CD4-positive, alpha-beta T cell treated with Interleukin-21 for 1 hour (primary cell): ENCODE results near the gene CDH20.

Source experiments
- DNase-seq: peaks from one replicate; pipeline ENCODE4 v3.0.0-alpha.2; 2020

The CDH20 gene

DNA sequence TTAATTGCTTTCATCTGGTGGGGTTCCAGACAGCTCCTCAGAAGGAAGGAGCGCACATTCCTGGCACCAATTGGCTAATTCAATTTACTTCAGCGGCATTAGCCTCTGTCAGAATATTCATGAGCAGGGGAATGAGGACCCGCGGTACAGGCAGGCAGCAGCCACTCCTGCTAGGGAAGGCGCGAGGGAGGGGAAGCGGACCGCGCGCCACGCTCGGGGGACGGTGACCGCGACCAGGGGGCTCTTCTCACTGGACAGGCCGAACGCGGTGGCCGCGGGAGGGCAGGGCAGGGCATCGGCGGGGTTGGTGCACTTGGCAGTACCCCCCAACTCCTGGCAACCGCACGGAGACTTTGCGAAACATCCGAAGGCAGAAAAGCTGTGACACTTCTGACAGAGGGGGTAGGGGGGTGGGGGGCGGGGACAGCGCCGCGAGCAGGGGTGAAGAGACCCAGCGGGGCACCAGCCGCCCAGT is at the start of gene CDH20:
Gene CDH20 (plus strand): TSS at position 160 of the 475 bp plus-strand sequence.
- no peak for DNase-seq

DNA sequence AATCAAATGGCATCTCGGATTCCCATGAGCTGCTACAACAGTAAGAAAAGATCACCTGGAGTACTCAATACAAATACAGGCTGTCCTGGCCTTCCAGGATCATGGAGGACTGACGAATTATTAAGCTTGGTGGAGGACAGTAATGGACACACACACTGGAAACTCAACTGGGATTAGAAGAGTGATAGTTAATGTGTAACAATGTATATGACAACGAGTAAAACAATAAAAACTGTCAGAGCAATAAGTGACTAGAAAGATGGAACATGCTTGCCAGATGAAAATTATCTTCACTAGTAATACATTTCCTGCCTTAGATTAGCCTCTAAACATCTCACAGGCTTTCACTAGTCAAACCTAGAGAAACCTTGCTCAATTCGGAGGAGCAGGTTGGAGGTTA is 49.2 kb upstream of the CDH20 start:
- DNase-seq = no peak

DNA sequence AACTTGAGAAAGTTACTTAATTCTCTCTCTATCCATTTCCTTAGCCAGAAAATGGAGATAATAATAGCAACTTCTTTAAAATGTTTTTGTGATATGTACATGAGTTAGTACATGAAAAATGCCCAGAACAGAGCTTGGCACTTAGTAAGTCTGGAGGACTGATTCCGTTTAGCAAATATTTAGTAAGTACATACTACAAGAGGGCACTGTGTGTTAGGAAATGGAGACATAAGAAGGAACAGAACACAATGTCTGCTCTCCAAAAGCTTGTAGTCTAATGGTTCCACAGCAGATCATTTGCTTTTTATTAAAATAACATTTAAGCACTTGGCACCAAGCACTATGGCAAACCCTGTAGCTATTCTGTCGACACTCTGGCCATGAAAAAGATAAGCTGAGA is 47.5 kb upstream of the CDH20 start:
- DNase-seq = no peak

DNA sequence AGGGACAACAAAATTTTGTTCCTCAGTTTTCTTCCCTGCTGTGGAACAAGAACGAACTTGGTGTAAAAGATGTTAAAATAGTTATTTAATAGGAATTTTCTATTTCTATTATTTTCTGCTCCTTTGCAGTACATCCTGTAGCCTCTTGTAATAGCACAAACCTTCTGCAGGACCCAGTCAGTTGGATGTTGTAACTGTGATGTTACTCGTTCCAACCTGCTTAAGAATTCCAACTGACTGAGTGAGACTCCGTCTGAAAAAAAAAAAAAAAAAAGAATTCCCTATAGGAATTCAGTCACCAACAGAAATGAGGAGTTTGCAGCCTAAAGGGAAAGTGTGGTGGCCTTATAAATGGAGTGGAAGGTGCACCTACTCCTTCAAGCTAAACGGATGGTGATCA is 46.4 kb upstream of the CDH20 start:
- no peak for DNase-seq

DNA sequence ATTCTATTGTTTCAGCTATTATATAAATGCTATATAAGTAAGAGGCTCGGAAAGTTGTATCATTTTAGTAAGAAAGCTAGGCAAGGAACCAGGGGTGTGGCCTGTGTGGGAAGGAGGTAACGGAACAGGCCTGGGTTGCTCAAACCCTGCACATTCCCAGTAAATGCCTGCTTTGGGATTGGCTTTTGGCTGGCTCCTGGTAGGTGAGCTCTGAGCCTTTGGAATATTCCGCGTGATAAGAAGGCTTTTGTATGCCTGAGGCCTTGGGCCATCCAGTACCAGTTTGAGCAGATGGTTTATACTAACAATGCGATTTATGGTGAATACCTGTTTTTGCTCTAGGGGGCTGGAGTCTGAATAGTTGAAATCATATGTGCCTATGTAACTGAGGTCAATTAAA is 42.6 kb upstream of the CDH20 start:
- DNase-seq = no peak

DNA sequence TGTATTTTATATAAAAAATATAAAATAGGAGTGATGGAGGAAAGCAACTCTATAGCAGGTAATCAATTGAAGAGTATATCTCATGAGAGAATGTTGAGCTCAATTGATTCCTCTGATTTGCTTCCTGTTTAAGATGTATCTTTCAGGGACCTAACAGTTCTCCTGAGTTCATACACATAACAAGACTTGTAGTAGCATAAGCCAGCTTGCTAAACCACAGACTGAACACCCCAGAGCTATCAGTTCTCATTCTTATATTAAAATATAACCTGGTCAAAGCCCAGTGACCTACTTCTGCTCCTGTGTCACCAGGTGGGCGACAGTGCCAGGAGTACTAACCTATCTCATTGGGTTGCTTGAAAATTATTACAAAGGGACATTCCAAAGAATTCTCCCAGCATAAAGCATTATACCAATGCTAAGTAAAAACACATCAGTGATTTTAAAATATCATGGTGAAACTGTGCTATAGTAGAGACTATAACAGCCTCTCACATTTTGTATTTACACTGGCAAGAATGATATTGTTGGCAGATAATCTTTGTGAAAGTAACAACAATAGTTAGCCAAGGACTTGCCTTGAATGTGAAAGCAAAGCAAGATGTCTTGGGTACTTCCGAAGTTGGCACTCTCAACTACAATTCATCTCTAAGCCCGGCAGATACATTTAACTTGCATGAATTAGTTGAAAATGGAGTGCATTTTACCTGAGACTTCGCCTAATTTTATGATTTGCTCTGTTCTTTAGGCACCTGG is 40.8 kb upstream of the CDH20 start:
- no peak for DNase-seq

DNA sequence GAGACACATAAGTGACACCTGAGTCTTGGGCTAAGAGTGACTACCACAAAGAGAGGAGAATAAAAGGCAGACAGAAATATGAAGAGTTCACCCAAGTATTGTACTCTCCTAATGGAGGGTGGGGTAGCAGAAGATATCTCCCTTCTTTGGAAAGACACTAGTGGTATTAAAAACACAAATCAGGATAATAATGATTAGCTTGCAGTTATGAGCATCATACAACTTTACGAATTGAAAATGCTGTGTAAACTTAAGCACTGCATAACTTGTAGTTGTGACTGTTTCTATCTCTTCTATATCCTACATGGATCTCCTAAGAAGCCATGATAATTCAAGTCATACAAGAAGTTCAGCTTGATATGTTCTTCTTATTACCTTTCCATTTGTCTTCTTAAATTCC is 38.1 kb upstream of the CDH20 start:
- no peak for DNase-seq

DNA sequence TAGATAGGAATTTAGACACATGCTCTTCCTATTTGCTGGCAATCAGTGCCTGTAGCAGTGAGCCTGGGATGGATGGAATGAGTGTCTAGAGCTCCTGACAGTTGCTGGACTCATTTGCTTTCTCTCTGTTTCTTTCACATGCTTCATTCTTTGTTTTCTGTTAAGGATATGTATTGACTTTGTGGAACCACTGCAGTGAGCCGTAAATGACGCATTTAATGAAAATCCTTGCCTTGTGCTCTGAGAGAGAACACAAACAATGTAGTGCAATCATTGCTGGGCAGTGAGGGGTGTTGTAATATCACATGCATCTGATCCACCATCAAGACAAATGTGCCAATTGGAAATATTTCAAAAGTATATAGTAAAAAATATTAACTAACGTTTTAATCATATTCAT is 25.2 kb upstream of the CDH20 start:
- DNase-seq = no peak

DNA sequence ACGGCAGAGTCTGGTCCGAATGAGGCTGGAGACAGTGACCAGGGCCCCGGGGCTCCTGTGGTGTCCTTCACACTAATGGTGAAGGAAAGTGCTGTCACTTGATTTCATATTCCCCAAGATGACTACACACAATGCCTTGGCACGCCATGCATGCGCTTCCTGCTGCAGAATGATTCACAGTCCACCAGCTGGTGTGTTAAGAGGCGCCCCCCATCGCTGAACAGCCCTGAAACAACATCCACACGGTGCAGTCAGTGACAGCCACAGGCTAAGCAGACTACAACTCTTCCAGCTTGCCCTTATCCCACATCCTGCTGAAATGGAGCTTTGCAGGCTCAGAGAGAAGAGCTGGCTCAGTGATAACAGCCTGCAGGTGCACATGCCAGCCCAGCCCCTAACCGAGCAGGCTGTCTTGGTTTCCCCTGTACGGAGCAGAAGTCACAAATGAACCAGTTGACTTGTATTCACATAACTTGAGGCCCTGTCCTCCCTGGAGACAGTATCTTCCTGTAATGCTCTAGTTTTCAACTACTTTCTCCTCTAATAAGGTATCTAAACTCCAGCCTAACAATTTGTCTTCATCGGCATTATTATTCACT is 24.3 kb upstream of the CDH20 start:
- no peak for DNase-seq

DNA sequence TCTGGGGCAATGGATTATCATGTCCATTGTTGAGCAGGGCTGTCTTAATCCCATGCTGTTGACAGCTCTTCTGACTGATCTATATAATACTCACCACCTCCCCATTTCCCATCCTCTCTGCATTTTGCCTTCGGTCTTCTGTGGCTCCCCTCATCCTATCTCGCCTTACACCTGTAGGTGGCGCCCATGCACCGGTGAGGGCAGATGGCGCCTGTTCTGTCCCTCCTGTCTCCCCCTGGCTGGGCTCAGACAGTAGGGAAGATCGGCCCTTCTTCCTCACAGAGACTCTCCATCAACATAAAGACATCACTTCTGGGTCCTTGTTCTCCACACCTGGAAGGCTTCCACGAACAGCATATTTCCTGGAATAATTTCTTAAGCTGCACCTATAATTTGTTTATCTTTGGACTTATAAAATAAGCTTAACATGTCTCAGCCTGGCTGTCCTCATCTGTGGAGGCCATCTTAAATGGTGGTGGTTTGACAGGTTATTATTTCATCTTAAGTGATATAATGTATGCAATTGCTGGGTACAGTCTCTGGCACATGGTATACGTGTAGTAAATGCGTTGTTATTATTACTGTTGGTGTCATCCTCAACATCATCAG is 10.9 kb upstream of the CDH20 start:
- no peak for DNase-seq

DNA sequence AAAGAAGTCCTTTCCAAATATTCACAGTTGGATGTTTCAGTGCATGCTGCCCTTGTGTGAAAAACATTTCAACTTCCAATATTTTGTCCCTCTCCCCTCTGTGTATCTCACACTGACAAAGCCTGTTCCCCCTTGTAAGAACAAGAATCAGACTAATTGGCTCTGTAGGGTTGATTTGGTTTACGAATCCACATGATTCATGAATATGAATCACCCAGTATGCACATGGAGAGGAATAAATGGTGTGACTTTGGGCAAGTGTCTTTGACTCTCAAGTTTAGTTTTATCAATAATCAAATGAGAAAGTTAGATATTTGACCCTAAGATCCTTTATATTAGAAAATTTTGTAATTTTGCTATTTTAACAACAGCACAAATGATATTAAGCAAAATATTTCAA is 9.3 kb upstream of the CDH20 start:
- no peak for DNase-seq

DNA sequence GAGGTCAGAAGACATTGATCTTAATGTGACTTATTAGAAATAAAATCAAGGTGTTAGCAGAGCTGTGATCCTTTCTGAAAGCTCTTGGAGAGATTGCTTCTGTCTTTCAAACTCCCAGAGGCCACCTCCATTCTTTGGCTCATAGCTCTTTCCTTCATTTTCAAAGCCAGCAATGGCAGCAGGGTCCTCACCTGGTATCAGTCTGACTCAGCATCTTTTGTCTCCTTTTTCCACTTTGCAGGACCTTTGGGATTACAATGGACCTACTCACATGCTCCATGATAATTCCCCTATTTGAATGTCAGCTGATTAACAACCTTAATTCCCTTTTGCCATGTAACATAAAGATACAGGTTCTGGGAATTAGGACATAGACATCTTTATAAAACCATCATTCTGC is 6.8 kb upstream of the CDH20 start:
- DNase-seq = no peak

DNA sequence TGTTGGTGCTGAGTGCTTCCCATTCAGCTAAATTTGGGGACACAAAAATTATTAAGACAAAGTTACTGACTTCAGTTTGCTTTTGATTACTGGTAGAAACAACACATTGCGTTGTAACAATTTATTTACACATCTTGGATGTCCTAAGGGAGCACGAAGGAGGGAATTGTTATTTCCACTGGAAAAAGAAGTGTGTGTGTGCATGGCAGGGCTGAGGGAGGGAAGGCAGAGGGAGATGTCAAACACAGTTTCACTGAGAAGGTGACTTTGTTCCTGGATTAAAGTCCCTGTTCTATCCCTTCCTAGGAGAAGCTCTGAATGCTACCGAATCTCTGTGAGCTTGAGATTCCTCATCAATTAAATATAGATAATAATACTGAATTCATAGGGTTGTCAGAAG is 3.8 kb upstream of the CDH20 start:
- no peak for DNase-seq

DNA sequence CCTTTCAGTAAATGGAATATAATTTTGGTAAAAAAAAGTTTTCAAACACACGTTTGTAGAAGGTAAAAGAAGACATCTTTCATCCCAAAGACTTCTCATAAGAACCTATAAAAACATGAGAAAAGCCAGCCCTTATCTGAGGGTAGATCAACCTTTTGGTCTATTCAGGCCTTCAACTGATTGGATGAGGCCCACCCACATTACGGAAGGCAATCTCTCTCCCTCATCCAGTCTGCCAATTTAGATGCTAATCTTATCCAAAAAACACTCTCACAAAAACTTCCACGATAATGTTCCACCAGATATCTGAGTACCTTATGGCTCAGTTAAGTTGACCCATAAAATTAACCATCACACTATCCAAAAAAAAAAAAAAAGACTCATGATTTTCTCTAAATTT is 2.2 kb upstream of the CDH20 start:
- no peak for DNase-seq

DNA sequence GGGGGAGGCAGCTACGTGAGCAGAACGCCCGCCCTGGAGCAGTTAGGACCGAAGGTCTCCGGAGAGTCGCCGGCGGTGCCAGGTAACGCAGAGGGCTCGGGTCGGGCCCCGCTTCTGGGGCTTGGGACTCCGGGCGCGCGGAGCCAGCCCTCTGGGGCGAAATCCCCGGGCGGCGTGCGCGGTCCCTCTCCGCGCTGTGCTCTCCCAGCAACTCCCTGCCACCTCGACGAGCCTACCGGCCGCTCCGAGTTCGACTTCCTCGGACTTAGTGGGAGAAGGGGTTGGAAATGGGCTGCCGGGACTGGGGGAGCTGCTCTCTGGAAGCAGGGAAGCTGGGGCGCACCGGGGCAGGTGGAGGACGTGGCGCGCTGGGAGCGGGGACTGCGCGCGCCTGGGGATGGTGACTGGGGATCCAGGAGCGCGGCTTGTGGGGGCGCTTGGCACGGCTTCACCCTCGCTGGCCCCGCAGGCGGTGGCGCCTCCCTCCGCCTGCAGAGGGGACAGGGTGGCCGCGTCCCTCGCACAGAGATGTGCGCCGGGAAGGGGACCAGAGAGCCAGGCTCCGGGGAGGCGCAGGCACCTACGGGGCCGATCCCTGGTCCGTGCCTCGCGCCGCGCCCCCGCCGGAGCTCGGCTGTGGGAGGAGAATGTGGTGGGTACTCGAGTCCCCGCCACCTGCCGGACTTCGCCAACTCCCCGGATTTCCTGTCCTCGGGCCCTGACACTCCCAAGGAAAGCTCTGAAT is 688 bp downstream of the CDH20 start:
- no peak for DNase-seq

DNA sequence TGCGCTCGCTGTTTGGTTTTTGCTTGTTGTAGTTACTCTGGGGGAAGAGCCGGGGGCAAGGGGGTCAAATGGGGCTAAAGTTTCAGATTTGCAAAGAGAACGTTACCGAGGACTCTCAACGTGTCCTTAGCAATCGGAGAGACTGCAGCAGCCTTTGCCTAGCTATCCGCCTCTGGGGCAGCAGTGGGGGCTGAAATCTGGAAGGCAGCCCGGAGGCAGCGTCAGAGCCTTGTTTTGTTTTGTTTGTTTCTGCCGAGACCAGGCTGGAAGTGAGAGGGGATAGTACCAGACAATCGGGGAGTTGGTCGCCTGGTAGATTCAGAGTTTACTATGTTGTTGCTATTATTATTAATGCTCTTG is 1.2 kb downstream of the CDH20 start:
- no peak for DNase-seq

DNA sequence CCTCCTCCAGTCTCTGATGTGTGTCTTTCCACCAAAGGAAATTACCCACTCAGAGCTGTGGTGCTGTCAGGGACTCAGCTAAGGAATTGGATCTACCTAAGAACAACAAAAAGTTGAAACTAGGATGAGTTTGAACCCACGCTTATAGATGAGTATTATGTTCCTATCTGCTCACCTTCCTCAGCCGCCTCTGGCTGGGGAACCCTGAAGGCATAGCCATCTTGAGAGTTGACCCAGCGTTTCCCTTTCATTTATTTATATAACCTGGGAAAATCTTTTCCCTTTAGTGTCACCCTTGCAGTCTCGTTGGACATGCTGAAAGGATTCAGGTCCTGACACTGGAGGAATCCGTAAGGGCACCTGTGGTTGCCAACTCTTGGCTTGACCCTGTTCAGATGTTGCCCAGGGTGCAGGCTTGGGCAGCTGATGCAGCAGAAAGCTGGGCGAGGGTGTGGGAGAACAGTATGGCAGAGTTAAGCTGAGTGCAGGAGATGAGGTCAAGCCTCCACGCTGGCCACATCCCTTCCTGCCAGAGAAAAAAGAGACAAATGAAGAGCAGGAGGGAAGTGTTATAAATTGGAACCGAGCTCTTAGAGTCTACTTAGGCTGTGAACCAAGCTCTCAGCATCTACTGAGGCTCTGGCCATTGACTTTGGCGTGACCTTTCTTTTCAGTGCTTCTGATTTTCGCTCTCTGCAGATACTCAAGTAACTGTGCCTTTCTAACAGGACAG is 1.9 kb downstream of the CDH20 start:
- no peak for DNase-seq

DNA sequence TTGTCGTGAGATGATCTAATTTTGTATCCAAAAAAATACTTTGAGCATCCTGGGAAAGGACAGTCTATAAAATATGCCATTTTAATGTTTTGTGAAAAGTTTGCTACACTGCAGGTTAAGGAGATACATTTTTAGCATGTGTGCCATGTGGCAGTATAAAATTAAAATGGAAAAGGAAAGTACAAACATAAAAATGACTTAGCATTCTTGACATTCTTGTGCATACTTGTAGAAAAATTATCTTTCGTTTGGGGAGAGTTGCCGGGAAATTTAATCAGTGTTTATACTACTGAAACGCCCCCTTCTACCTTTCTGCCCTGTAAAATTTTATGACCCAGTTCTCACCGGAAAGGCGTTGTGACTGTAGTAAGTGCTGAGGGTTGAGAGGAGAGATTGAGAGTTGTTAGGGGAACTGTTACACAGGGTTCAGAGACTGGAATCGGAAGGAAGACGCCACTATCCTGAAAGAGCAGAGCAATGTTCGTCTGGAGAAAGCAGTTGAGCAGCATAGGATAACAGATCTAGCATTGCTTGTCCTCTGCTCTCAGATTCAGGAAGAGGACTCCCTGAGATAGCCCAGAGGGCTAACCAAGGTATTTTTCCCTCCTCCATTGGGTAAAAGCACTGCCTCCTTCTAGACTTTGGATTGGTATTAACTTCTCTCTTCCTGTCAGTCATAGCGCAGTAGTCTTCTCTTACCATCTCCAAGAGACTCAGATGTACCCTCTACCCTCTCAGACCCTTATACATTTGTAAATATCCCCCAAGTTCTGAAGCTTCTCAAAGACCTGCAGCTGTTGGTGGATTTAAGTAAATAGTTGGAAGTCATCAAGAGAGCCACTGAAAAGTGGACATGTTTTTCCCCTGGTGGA is 2.7 kb downstream of the CDH20 start:
- DNase-seq = no peak

DNA sequence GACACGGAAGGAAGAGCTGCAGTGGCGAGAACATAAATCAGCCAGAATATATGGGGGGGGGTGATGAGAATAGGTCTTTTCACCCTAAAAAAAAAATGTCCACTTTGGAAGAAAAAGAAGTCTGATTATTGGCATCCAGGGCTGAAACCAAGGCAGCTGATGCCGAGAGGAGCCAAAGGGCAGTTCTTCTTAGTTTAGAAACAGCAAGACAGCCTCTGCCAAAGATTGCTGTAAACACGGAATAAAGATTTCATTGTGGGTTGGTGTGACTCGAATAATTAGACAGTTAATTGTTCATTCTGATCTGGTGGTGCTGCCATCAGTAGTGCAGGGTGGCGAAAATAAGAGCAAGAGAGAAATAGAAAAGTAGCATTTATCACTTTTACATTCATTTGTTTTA is 3.5 kb downstream of the CDH20 start:
- no peak for DNase-seq

DNA sequence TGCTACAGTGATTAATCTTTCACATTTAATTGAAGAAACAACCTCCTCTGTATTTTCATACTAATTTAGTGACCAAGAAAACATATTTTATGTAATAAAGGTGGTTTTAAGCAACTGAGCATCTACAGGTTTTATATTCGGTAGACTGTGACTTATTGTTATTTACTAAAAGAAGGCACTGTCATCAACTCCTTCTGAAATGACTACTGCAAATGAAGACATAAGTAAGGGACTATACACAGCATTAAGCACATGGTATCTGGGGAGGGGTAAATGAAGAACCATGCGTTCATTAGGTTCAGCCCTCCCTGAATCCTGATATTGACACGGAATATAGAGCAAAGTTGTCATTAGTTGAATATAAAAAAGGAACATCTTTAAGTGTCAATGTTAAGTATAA is 4.3 kb downstream of the CDH20 start:
- DNase-seq = no peak

DNA sequence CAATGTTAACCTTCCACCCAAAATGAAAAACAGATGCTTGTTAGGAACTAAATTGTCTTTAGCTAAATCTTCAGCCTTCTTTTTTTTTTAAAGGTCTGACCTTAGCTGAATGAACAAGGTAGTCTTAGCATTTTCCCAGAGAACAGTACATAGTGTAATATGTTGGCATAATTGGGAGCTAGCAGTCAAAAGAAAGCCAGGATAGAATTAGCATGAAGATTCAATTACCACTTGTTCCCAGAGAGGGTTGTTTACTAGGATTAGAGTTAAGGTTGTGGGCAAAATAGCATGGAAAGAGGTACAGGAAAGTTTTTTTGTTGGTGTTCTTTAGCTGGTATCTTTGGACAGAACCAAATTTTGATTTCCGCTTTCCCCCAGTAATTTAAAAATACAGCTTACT is 6.9 kb downstream of the CDH20 start:
- DNase-seq = no peak

DNA sequence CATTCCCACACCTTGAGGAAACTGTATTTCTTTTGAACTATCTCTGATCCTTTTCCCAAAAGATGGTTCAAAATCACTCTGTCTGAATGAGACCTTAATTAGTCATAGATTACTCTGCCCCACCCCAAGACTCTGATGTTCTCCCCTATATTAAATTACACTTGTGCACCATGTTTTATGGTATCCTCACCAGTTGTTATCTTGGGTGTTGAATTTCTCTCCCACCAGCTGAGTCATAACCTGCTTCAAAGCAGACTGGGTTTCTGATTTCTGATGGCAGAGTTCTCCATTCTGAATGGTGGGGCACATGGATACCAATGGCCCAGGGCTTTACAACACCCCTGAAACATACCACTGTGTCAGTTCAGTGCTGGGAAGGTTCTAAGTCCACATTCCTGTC is 15.0 kb downstream of the CDH20 start:
- DNase-seq = no peak
